Measurements from ENCODE around the gene PEX16. TPM values are rescaled to one million over a fixed set of nuclear protein-coding genes. Genes with fewer than 3 reads are reported as not detected.
A peak's percentile ranks its signal among the peaks of the same experiment; 100 is the strongest.

Gene PEX16
- total RNA-seq, 1 experiment from 2014 or later: 28.1 TPM

GRCh38 chr11:45925550-45925949, 7.9 kb upstream of the PEX16 start:
- Mint-ChIP-seq H3K27me3 (ENCODE audit: insufficient read depth, unreplicated experiment) (no peaks in the 10 kb centered on the region), H3K9me3 (ENCODE audit: unreplicated experiment) (no peaks in the 10 kb centered on the region), H3K4me1 (ENCODE audit: insufficient read depth, unreplicated experiment) (peaks cover 19% of the 10 kb centered on the region), H3K4me3 (ENCODE audit: unreplicated experiment) (no peak overlapping the region), H3K36me3 (ENCODE audit: insufficient read depth, unreplicated experiment) (peaks cover 5% of the 10 kb centered on the region), H3K27ac (ENCODE audit: low read depth, unreplicated experiment) (no peak overlapping the region)
- intact Hi-C loops (cut with micrococcal nuclease): no loop called here
- POLR2A ChIA-PET: interaction anchor here (0.9 kb wide), 1 partner anchor 9 kb away, joined by 3 read pairs; no protein-coding TSS in a partner anchor
- CTCF ChIA-PET: interaction anchor here (0.9 to 1.1 kb wide), 2 partner anchors 10 to 40 kb away, joined by 3 to 7 read pairs; no protein-coding TSS in a partner anchor
- no peak for DNase-seq (ENCODE audit: unreplicated experiment)
- BruUV-seq (replicated peaks): no TSS peak
- TF ChIP-seq CTCF (IDR thresholded peaks at IDR 0.05; ENCODE audit: unreplicated experiment): no peak

GRCh38 chr11:45924927-45925326, 7.2 kb upstream of the PEX16 start:
- H3K4me1 Mint-ChIP-seq (ENCODE audit: insufficient read depth, unreplicated experiment): peaks cover 13% of the 10 kb centered on the region
- no peak overlapping the region for H3K4me3 Mint-ChIP-seq (ENCODE audit: unreplicated experiment)
- no peaks in the 10 kb centered on the region for H3K27me3 Mint-ChIP-seq (ENCODE audit: insufficient read depth, unreplicated experiment)
- DNase-seq (ENCODE audit: unreplicated experiment): no peak
- ChIA-PET CTCF (interaction anchor here (0.9 to 1.0 kb wide), 2 partner anchors 11 to 82 kb away, joined by 3 read pairs; no protein-coding TSS in a partner anchor), POLR2A (interaction anchor here (0.9 kb wide), 1 partner anchor 8 kb away, joined by 3 read pairs; no protein-coding TSS in a partner anchor)
- H3K9me3 Mint-ChIP-seq (ENCODE audit: unreplicated experiment): no peaks in the 10 kb centered on the region
- no peak for TF ChIP-seq CTCF (IDR thresholded peaks at IDR 0.05; ENCODE audit: unreplicated experiment)
- peaks cover under 1% of the 10 kb centered on the region for H3K36me3 Mint-ChIP-seq (ENCODE audit: insufficient read depth, unreplicated experiment)
- intact Hi-C loops (cut with micrococcal nuclease): no loop called here
- no TSS peak for BruUV-seq (replicated peaks)
- no peak overlapping the region for H3K27ac Mint-ChIP-seq (ENCODE audit: low read depth, unreplicated experiment)

GRCh38 chr11:45924036-45924915, 6.6 kb upstream of the PEX16 start:
- BruUV-seq (replicated peaks): no TSS peak
- TF ChIP-seq CTCF (IDR thresholded peaks at IDR 0.05; ENCODE audit: unreplicated experiment): no peak
- Mint-ChIP-seq H3K4me3 (ENCODE audit: unreplicated experiment) (peak overlapping the region; percentile 10), H3K36me3 (ENCODE audit: insufficient read depth, unreplicated experiment) (no peaks in the 10 kb centered on the region), H3K4me1 (ENCODE audit: insufficient read depth, unreplicated experiment) (peaks cover 9% of the 10 kb centered on the region), H3K9me3 (ENCODE audit: unreplicated experiment) (no peaks in the 10 kb centered on the region), H3K27me3 (ENCODE audit: insufficient read depth, unreplicated experiment) (no peaks in the 10 kb centered on the region), H3K27ac (ENCODE audit: low read depth, unreplicated experiment) (no peak overlapping the region)
- intact Hi-C loops (cut with micrococcal nuclease): no loop called here
- ChIA-PET POLR2A (interaction anchor here (0.9 kb wide), 1 partner anchor 8 kb away, joined by 3 read pairs; no protein-coding TSS in a partner anchor), CTCF (interaction anchor here (1.0 kb wide), 1 partner anchor 82 kb away, joined by 3 read pairs; no protein-coding TSS in a partner anchor)
- no peak for DNase-seq (ENCODE audit: unreplicated experiment)

- CTCF ChIA-PET: interaction anchor here (0.6 kb wide), 1 partner anchor 7 kb away, joined by 4 read pairs; no protein-coding TSS in a partner anchor
- Mint-ChIP-seq H3K4me1 (ENCODE audit: insufficient read depth, unreplicated experiment) (peaks cover 9% of the 10 kb centered on the region), H3K4me3 (ENCODE audit: unreplicated experiment) (peak within 1 kb of the TSS; percentile 51), H3K27me3 (ENCODE audit: insufficient read depth, unreplicated experiment) (no peaks in the 10 kb centered on the region), H3K9me3 (ENCODE audit: unreplicated experiment) (no peaks in the 10 kb centered on the region), H3K27ac (ENCODE audit: low read depth, unreplicated experiment) (no peak within 1 kb of the TSS), H3K36me3 (ENCODE audit: insufficient read depth, unreplicated experiment) (peaks cover 6% of the 10 kb centered on the region)
- intact Hi-C loops (cut with micrococcal nuclease): no loop called here
- TF ChIP-seq CTCF (IDR thresholded peaks at IDR 0.05; ENCODE audit: unreplicated experiment): no peak
- no TSS peak for BruUV-seq (replicated peaks)
- POLR2A ChIA-PET: interaction anchor here (0.9 to 1.0 kb wide), 2 partner anchors 76 to 778 kb away, joined by 3 to 4 read pairs; partner anchors contain the start of genes CRY2 and ZNF408
- peak; percentile 51 for DNase-seq (ENCODE audit: unreplicated experiment)
These were observed 4.9 kb upstream of the PEX16 start, which contains the start of gene LARGE2 for GRCh38 chr11:45922425-45923082. TSS of gene LARGE2 (plus strand) at chr11:45922656. CDS start at chr11:45922883, 227 bp downstream.

Data from MCF 10A (cell line).